ENCODE results near the gene NEK4.

Gene NEK4

DNA sequence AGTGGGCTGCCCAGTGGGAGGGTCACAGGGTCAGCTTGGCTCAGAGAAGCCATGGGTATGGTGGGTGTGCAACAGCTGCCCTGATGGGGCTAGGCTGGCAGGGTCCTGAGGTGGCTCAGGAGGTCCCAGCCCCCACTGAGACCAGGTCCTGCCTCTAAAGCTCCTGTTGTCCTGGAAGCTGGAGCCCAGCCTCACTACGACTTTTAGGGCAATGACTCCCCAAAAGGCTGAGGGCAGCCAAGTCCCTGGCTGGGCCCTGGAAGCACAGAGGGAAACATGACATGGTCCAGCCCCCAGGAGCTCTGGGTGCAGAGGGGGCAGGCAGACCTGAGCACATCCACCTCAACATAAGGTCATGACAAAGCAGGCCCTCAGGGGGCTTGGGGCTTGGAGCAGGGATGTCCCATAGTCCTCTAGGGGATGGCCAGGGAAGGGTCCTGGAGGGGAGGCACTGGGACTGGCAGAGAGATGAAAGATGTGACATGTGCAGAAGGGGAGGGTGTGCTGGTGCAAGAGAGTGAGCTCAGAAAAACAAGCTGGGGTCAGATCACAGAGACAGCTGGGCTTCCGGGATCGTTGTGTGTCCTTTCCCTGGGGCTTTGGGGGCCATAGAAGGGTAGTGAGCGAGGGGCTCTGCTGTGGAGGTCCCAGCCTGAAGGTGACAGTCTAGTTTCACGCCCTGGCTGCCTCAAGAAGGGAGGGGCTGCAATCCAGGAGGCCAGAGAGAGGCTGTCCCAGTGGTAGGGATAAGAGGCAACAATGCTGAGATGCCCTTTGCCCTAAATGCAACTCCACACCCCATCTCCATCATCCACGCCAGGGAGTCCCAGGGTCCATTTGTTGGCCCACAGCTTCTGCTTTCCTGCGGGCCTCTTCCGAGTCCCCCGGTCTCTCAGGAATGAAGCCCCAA is 23.2 kb upstream of the NEK4 start:
- DNase-seq (ENCODE audit: low read depth, low spot score): no peak
- Histone ChIP-seq H3K27me3 (ENCODE audit: control insufficient read depth, insufficient read depth, low read length) (no peaks in the 10 kb centered on the region), H3K27ac (ENCODE audit: low read length) (no peak overlapping the region), H3K9me3 (ENCODE audit: control insufficient read depth, insufficient read depth, low read length) (no peaks in the 10 kb centered on the region), H3K4me1 (ENCODE audit: control insufficient read depth, insufficient read depth, low read length) (no peaks in the 10 kb centered on the region), H3K36me3 (ENCODE audit: control insufficient read depth, insufficient read depth, low read length) (no peaks in the 10 kb centered on the region), H3K4me3 (ENCODE audit: low read length) (no peak overlapping the region)
- WGBS (ENCODE audit: insufficient coverage, insufficient read length): no CpG with 5 or more reads among the region's 9 CpGs

- no peak for DNase-seq (ENCODE audit: low read depth, low spot score)
- H3K27me3 ChIP-seq (ENCODE audit: control insufficient read depth, insufficient read depth, low read length): no peaks in the 10 kb centered on the region
- no peak overlapping the region for H3K4me3 ChIP-seq (ENCODE audit: low read length)
- H3K4me1 ChIP-seq (ENCODE audit: control insufficient read depth, insufficient read depth, low read length): no peaks in the 10 kb centered on the region
- H3K9me3 ChIP-seq (ENCODE audit: control insufficient read depth, insufficient read depth, low read length): no peaks in the 10 kb centered on the region
- no peaks in the 10 kb centered on the region for H3K36me3 ChIP-seq (ENCODE audit: control insufficient read depth, insufficient read depth, low read length)
- no CpG with 5 or more reads among the region's 18 CpGs for WGBS (ENCODE audit: insufficient coverage, insufficient read length)
- no peak overlapping the region for H3K27ac ChIP-seq (ENCODE audit: low read length)
These were observed 22.4 kb upstream of the NEK4 start for GRCh38 chr3:52792961-52793695.

DNA sequence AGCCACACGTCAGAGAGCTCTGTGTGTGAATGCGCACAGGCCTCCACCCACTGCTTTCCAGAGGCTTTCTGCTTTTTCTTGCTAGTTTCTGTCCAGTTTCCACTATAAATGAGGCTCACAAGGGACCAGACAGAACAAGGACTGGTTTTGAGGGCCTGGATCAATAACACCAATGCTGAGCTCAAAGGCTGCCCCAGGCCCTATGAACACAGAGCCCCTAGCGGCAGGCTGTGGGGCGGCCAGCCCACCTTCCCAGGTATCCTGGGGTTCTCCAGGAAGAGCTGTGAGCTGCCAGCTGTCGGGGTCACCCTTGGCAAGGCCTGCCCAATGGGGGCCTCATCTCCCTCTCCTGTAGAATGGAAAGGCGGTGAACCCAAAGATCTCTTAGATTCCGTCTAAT is 21.7 kb upstream of the NEK4 start:
- Histone ChIP-seq H3K27me3 (ENCODE audit: control insufficient read depth, insufficient read depth, low read length) (no peaks in the 10 kb centered on the region), H3K36me3 (ENCODE audit: control insufficient read depth, insufficient read depth, low read length) (no peaks in the 10 kb centered on the region), H3K4me1 (ENCODE audit: control insufficient read depth, insufficient read depth, low read length) (no peaks in the 10 kb centered on the region), H3K9me3 (ENCODE audit: control insufficient read depth, insufficient read depth, low read length) (no peaks in the 10 kb centered on the region), H3K27ac (ENCODE audit: low read length) (no peak overlapping the region), H3K4me3 (ENCODE audit: low read length) (no peak overlapping the region)
- WGBS (ENCODE audit: insufficient coverage, insufficient read length): no CpG with 5 or more reads among the region's 7 CpGs
- no peak for DNase-seq (ENCODE audit: low read depth, low spot score)

DNA sequence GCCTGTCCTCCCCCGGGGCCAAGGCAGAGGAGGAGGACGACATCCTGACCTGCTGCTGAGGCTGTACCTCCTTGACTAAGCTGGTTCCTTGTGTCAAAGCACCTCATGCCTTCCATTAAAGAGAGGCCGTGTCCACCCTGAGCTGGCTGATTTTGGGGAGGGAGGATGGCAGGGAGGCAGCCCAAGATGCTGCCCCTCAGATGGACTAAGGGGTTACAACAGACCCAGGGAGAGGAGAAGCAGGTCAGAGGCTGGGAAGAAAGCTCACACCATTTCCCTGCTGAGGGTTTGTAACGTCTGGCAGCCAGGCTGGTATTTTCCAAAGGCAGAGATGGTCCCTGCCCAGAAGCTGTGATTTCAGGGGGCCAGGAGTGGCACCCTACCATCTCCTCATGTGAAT is 21.2 kb upstream of the NEK4 start:
- Histone ChIP-seq H3K27me3 (ENCODE audit: control insufficient read depth, insufficient read depth, low read length) (no peaks in the 10 kb centered on the region), H3K27ac (ENCODE audit: low read length) (no peak overlapping the region), H3K36me3 (ENCODE audit: control insufficient read depth, insufficient read depth, low read length) (no peaks in the 10 kb centered on the region), H3K4me1 (ENCODE audit: control insufficient read depth, insufficient read depth, low read length) (no peaks in the 10 kb centered on the region), H3K4me3 (ENCODE audit: low read length) (no peak overlapping the region), H3K9me3 (ENCODE audit: control insufficient read depth, insufficient read depth, low read length) (no peaks in the 10 kb centered on the region)
- no peak for DNase-seq (ENCODE audit: low read depth, low spot score)
- WGBS (ENCODE audit: insufficient coverage, insufficient read length): no CpG with 5 or more reads among the region's 4 CpGs

DNA sequence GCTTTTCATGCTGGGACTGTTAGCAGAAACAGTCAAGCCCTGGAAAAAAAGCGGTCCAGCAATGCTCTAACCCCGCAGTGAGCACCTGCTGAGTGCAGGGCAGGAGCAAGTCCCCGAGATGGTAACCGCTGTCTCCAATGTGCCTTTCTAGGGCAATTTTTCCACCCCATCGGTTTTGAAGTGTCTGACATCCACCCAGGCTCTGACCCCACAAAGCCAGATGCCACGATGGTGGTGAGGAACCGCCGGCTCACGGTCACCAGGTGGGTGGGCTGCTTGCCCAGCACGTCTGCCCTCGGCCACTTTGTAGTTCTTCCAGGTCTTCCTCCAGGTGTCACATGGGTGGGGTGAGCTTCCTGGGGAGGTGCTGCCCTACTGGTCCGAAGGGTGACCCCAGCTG is 20.6 kb upstream of the NEK4 start:
- Histone ChIP-seq H3K4me3 (ENCODE audit: low read length) (no peak overlapping the region), H3K27ac (ENCODE audit: low read length) (no peak overlapping the region), H3K27me3 (ENCODE audit: control insufficient read depth, insufficient read depth, low read length) (no peaks in the 10 kb centered on the region), H3K36me3 (ENCODE audit: control insufficient read depth, insufficient read depth, low read length) (no peaks in the 10 kb centered on the region), H3K9me3 (ENCODE audit: control insufficient read depth, insufficient read depth, low read length) (no peaks in the 10 kb centered on the region), H3K4me1 (ENCODE audit: control insufficient read depth, insufficient read depth, low read length) (no peaks in the 10 kb centered on the region)
- WGBS (ENCODE audit: insufficient coverage, insufficient read length): no CpG with 5 or more reads among the region's 12 CpGs
- no peak for DNase-seq (ENCODE audit: low read depth, low spot score)

DNA sequence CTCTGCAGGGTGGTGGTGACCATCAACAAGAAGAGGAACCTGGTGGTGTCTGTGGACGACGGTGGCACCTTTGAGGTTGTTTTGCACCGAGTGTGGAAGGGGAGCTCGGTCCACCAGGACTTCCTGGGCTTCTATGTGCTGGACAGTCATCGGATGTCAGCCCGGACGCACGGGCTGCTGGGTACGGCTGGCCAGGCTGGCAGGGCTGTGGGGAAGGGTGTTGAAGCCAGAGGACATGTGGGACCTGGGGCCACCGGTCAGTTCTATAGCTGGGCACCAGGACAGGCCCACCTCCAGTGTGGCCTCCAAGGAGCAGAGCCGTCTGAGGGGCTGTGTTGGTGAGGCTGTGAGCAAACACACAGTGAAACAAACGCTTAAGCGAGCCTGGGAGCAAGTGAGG is 20.0 kb upstream of the NEK4 start:
- no CpG with 5 or more reads among the region's 13 CpGs for WGBS (ENCODE audit: insufficient coverage, insufficient read length)
- DNase-seq (ENCODE audit: low read depth, low spot score): no peak
- Histone ChIP-seq H3K27ac (ENCODE audit: low read length) (no peak overlapping the region), H3K4me1 (ENCODE audit: control insufficient read depth, insufficient read depth, low read length) (no peaks in the 10 kb centered on the region), H3K36me3 (ENCODE audit: control insufficient read depth, insufficient read depth, low read length) (no peaks in the 10 kb centered on the region), H3K9me3 (ENCODE audit: control insufficient read depth, insufficient read depth, low read length) (no peaks in the 10 kb centered on the region), H3K4me3 (ENCODE audit: low read length) (no peak overlapping the region), H3K27me3 (ENCODE audit: control insufficient read depth, insufficient read depth, low read length) (no peaks in the 10 kb centered on the region)

GRCh38 chr3:52790337-52790736 is 19.6 kb upstream of the NEK4 start:
- Histone ChIP-seq H3K4me1 (ENCODE audit: control insufficient read depth, insufficient read depth, low read length) (no peaks in the 10 kb centered on the region), H3K27me3 (ENCODE audit: control insufficient read depth, insufficient read depth, low read length) (no peaks in the 10 kb centered on the region), H3K4me3 (ENCODE audit: low read length) (no peak overlapping the region), H3K27ac (ENCODE audit: low read length) (no peak overlapping the region), H3K9me3 (ENCODE audit: control insufficient read depth, insufficient read depth, low read length) (no peaks in the 10 kb centered on the region), H3K36me3 (ENCODE audit: control insufficient read depth, insufficient read depth, low read length) (no peaks in the 10 kb centered on the region)
- no peak for DNase-seq (ENCODE audit: low read depth, low spot score)
- no CpG with 5 or more reads among the region's 7 CpGs for WGBS (ENCODE audit: insufficient coverage, insufficient read length)

- H3K4me1 ChIP-seq (ENCODE audit: control insufficient read depth, insufficient read depth, low read length): no peaks in the 10 kb centered on the region
- no peak overlapping the region for H3K4me3 ChIP-seq (ENCODE audit: low read length)
- H3K27me3 ChIP-seq (ENCODE audit: control insufficient read depth, insufficient read depth, low read length): no peaks in the 10 kb centered on the region
- no peak overlapping the region for H3K27ac ChIP-seq (ENCODE audit: low read length)
- no peaks in the 10 kb centered on the region for H3K9me3 ChIP-seq (ENCODE audit: control insufficient read depth, insufficient read depth, low read length)
- DNase-seq (ENCODE audit: low read depth, low spot score): no peak
- H3K36me3 ChIP-seq (ENCODE audit: control insufficient read depth, insufficient read depth, low read length): no peaks in the 10 kb centered on the region
- no CpG with 5 or more reads among the region's 6 CpGs for WGBS (ENCODE audit: insufficient coverage, insufficient read length)
These were observed 19.0 kb upstream of the NEK4 start for GRCh38 chr3:52789746-52790040.

DNA sequence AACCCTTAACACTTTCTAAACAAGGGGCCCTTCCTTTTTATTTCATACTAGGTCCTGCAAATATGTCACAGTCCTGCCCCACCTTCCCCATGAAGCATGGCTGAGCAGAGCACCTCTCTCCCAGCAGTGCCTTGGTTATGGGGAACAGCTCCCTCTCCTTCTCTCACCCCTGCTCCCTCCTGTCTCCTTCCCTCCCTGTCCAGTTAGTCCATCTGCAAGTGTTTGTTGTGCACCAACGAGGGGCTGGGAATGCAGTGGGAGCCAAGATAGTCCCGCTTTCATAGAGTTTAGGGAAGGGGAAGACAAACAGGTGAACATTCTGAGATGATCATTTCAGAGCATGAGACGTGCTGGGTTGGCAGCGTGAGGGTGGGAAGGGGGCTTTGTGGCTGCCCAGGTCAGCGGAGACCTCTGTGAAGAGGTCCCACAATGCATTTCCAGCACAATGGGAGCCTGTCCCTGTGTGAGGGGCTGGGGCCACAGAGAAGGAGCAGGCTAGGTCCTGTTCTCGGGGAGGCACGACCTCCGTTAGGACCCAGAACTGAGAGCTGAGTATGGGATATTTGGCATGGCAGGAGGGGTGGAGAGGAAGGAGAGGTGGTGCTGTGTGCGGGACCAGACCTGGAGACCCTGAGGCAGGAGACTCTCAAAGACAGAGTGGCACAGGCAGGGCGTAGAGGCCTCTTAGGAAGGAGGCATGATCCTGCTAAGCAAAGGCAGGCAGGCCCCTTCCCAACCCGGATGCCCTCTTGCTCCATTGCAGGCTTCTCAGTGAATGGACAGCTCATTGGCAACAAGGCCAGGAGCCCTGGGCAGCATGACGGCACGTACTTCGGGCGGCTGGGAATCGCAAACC is 18.4 kb upstream of the NEK4 start:
- no CpG with 5 or more reads among the region's 16 CpGs for WGBS (ENCODE audit: insufficient coverage, insufficient read length)
- Histone ChIP-seq H3K27ac (ENCODE audit: low read length) (no peak overlapping the region), H3K4me3 (ENCODE audit: low read length) (no peak overlapping the region), H3K36me3 (ENCODE audit: control insufficient read depth, insufficient read depth, low read length) (no peaks in the 10 kb centered on the region), H3K9me3 (ENCODE audit: control insufficient read depth, insufficient read depth, low read length) (no peaks in the 10 kb centered on the region), H3K27me3 (ENCODE audit: control insufficient read depth, insufficient read depth, low read length) (no peaks in the 10 kb centered on the region), H3K4me1 (ENCODE audit: control insufficient read depth, insufficient read depth, low read length) (no peaks in the 10 kb centered on the region)
- no peak for DNase-seq (ENCODE audit: low read depth, low spot score)

Measured in iPS DF 6.9 (cell line).